WTC11 (cell line): ENCODE results near the gene GAB1. TPM values are rescaled to one million over a fixed set of nuclear protein-coding genes. Genes with fewer than 3 reads are reported as not detected.

Experiments used
- ATAC-seq: fragments of 200-7000 bp; cut with Tn5 transposase; 2 replicates; pipeline ENCODE4 v1.10.0; 2021; ENCODE audit warnings: mild to moderate bottlenecking, moderate library complexity
- CTCF ChIA-PET: fragments of 300-600 bp; sonication (Branson Sonifier 250); formaldehyde crosslinking; loops from one replicate; lab custom pipeline; 2021; ENCODE audit warnings: antibody characterized with exemption; lab: Charles Lee
- POLR2A ChIA-PET: fragments of 350-600 bp; sonication (Branson Sonifier 250); formaldehyde crosslinking; loops from one replicate; lab custom pipeline; 2021; ENCODE audit warnings: antibody characterized with exemption; lab: Charles Lee
- DNase-seq: peaks from one replicate; pipeline ENCODE4 v3.0.0; 2021; ENCODE audit warnings: low spot score
- H3K27ac Mint-ChIP-seq: 2 replicates; pipeline ENCODE4 v1.8.0; 2021; ENCODE audit warnings: mixed read lengths
- H3K27me3 Mint-ChIP-seq: 2 replicates; pipeline ENCODE4 v1.8.0; 2021; ENCODE audit warnings: low read depth, mild to moderate bottlenecking, moderate library complexity, mixed read lengths
- H3K36me3 Mint-ChIP-seq: 2 replicates; pipeline ENCODE4 v1.8.0; 2021; ENCODE audit warnings: mixed read lengths
- H3K4me1 Mint-ChIP-seq: 2 replicates; pipeline ENCODE4 v1.8.0; 2022; ENCODE audit warnings: mixed read lengths
- H3K4me3 Mint-ChIP-seq: 2 replicates; pipeline ENCODE4 v1.8.0; 2021; ENCODE audit warnings: mild to moderate bottlenecking, moderate library complexity, mixed read lengths
- H3K9me3 Mint-ChIP-seq: 2 replicates; pipeline ENCODE4 v1.8.0; 2021; ENCODE audit warnings: mixed read lengths
- ATF6 ChIP-seq: sonication (generic); formaldehyde crosslinking; IDR thresholded peaks from 2 replicates; pipeline ENCODE4 v1.8.1; 2023; ENCODE audit warnings: mild to moderate bottlenecking, missing genetic modification reagents
- CREM ChIP-seq: sonication (generic); formaldehyde crosslinking; IDR thresholded peaks from 2 replicates; pipeline ENCODE4 v1.8.1; 2022; ENCODE audit warnings: mild to moderate bottlenecking, missing genetic modification reagents, moderate library complexity
- CTCF ChIP-seq: fragments of 200-600 bp; IDR thresholded peaks from 2 replicates; pipeline ENCODE4 v1.8.0; 2022; ENCODE audit warnings: antibody characterized with exemption
- E2F1 ChIP-seq: sonication (generic); formaldehyde crosslinking; IDR thresholded peaks from 2 replicates; pipeline ENCODE4 v1.8.0; 2022; ENCODE audit warnings: mild to moderate bottlenecking, missing genetic modification reagents
- FOXP4 ChIP-seq: sonication (generic); formaldehyde crosslinking; IDR thresholded peaks from 2 replicates; pipeline ENCODE4 v1.8.0; 2022; ENCODE audit warnings: mild to moderate bottlenecking, missing genetic modification reagents
- GRHL2 ChIP-seq: fragments of 250-450 bp; sonication (Bioruptor Pico); IDR thresholded peaks from 2 replicates; pipeline ENCODE4 v1.8.0; 2022; ENCODE audit warnings: mild to moderate bottlenecking, moderate library complexity; ENCODE audit not compliant: insufficient replicate concordance, severe bottlenecking
- GTF2I ChIP-seq: fragments of 250-450 bp; sonication (Bioruptor Pico); conservative IDR thresholded peaks from 2 replicates; pipeline ENCODE4 v1.4.0; 2021; ENCODE audit warnings: mild to moderate bottlenecking
- MXD4 ChIP-seq: fragments of 250-450 bp; sonication (Bioruptor Pico); IDR thresholded peaks from 2 replicates; pipeline ENCODE4 v1.8.0; 2021; ENCODE audit warnings: mild to moderate bottlenecking, moderate library complexity, borderline replicate concordance
- NFE2L1 ChIP-seq: sonication (generic); formaldehyde crosslinking; IDR thresholded peaks from 2 replicates; pipeline ENCODE4 v1.8.1; 2023; ENCODE audit warnings: missing genetic modification reagents
- NR3C1 ChIP-seq: sonication (generic); formaldehyde crosslinking; conservative IDR thresholded peaks from 2 replicates; pipeline ENCODE4 v1.8.1; 2023; ENCODE audit warnings: low read depth, mild to moderate bottlenecking, missing genetic modification reagents
- PRDM15 ChIP-seq: sonication (generic); formaldehyde crosslinking; IDR thresholded peaks from 2 replicates; pipeline ENCODE4 v1.8.0; 2022; ENCODE audit warnings: missing genetic modification reagents
- SOX15 ChIP-seq: fragments of 250-450 bp; sonication (Bioruptor Pico); IDR thresholded peaks from 2 replicates; pipeline ENCODE4 v1.9.0; 2021; ENCODE audit warnings: mild to moderate bottlenecking
- STAT6 ChIP-seq: sonication (generic); formaldehyde crosslinking; conservative IDR thresholded peaks from 2 replicates; pipeline ENCODE4 v1.8.1; 2023; ENCODE audit warnings: mild to moderate bottlenecking, low read depth, missing genetic modification reagents, moderate library complexity
- ZBTB21 ChIP-seq: sonication (generic); formaldehyde crosslinking; IDR thresholded peaks from 2 replicates; pipeline ENCODE4 v1.8.1; 2023; ENCODE audit warnings: mild to moderate bottlenecking, missing genetic modification reagents, borderline replicate concordance
- ZNF121 ChIP-seq: sonication (generic); formaldehyde crosslinking; IDR thresholded peaks from 2 replicates; pipeline ENCODE4 v1.8.0; 2023; ENCODE audit warnings: missing genetic modification reagents
- ZNF425 ChIP-seq: fragments of 250-450 bp; sonication (Bioruptor Pico); conservative IDR thresholded peaks from 2 replicates; pipeline ENCODE4 v1.9.0; 2021; ENCODE audit warnings: mild to moderate bottlenecking
- total RNA-seq: library from RNA; stranded (reverse); gene quantifications from 3 replicates; pipeline ENCODE4 v1.2.3, GENCODE V29; 2021

The GAB1 gene
- total RNA-seq, 1 experiment from 2014 or later: 17.4 TPM

GRCh38 chr4:143396695-143397094 lies 60.0 kb downstream of the GAB1 start (continued):
- TF ChIP-seq STAT6 (CRISPR knock-in tag) (no peak), NFE2L1 (CRISPR knock-in tag) (no peak)
- TF ChIP-seq, all 79 proteins: peak for 0

- POLR2A ChIA-PET: no interaction called here
- Mint-ChIP-seq H3K4me3 (no peak overlapping the region), H3K9me3 (no peaks in the 10 kb centered on the region), H3K27me3 (no peaks in the 10 kb centered on the region)
- no peak for DNase-seq
- ATAC-seq: no peak
- no peak for TF ChIP-seq ZNF425 (CRISPR knock-in tag)
- TF ChIP-seq STAT6 (CRISPR knock-in tag): no peak
- TF ChIP-seq PRDM15 (CRISPR knock-in tag): no peak
- TF ChIP-seq GTF2I (CRISPR knock-in tag): no peak
- no peak for TF ChIP-seq GRHL2
- no peak for TF ChIP-seq NR3C1 (CRISPR knock-in tag)
- TF ChIP-seq E2F1: no peak
- TF ChIP-seq ZBTB21 (CRISPR knock-in tag): no peak
- TF ChIP-seq ATF6: no peak
- TF ChIP-seq MXD4: no peak
- TF ChIP-seq CTCF: no peak
- TF ChIP-seq CREM: no peak
- TF ChIP-seq SOX15: no peak
- no peak for TF ChIP-seq FOXP4 (CRISPR knock-in tag)
- no peak for TF ChIP-seq ZNF121 (CRISPR knock-in tag)
- TF ChIP-seq, all 79 proteins: peak for 0
- CTCF ChIA-PET: interaction anchor here (1.8 kb wide), 1 partner anchor 21 kb away, joined by 9 read pairs; no protein-coding TSS in a partner anchor
- Mint-ChIP-seq H3K4me1 (peaks cover 36% of the 10 kb centered on the region), H3K27ac (no peak overlapping the region), H3K36me3 (no peaks in the 10 kb centered on the region)
Measured at GRCh38 chr4:143397335-143397734, 60.7 kb downstream of the GAB1 start.
